ENCODE measurements around the gene NUP155. TPM values are rescaled to one million over a fixed set of nuclear protein-coding genes. Genes with fewer than 3 reads are reported as not detected.
"Not testable (repeated sequence)": the region's sequence is repeated elsewhere in the genome, so short reads cannot be mapped to it uniquely, and the experiment has no call there.

Gene NUP155
- total RNA-seq, 1 donor from 2014 or later = 35.2 TPM

- no peak for DNase-seq (ENCODE audit: low read depth)
Measured at GRCh38 chr5:37283214-37283820, 87.6 kb downstream of the NUP155 start.

- no peak for DNase-seq (ENCODE audit: low read depth)
Measured at GRCh38 chr5:37275511-37275910, 95.4 kb downstream of the NUP155 start.

GRCh38 chr5:37272511-37272910 is 98.4 kb downstream of the NUP155 start:
- peak; percentile 85 for DNase-seq (ENCODE audit: low read depth)

- not testable (repeated sequence) for DNase-seq (ENCODE audit: low read depth)
Measured at GRCh38 chr5:37268100-37268499, 102.8 kb downstream of the NUP155 start.

- DNase-seq (ENCODE audit: low read depth) = no peak
Measured at GRCh38 chr5:37255774-37256358, 115.0 kb downstream of the NUP155 start.

GRCh38 chr5:37254581-37254980 is 116.3 kb downstream of the NUP155 start:
- DNase-seq (ENCODE audit: low read depth) = no peak

GRCh38 chr5:37251665-37252064 is 119.2 kb downstream of the NUP155 start:
- peak; percentile 5 for DNase-seq (ENCODE audit: low read depth)

GRCh38 chr5:37249815-37250164 is 121.1 kb downstream of the NUP155 start:
- peak; percentile 11 for DNase-seq (ENCODE audit: low read depth)

- peak; percentile 26 for DNase-seq (ENCODE audit: low read depth)
Measured at GRCh38 chr5:37248970-37249814, 121.7 kb downstream of the NUP155 start, which contains the start of gene CPLANE1. Gene CPLANE1 (minus strand): TSS chr5:37249376. CDS start chr5:37247698, 1,678 bp downstream.

GRCh38 chr5:37248421-37248969 is 122.4 kb downstream of the NUP155 start:
- peak; percentile 4 for DNase-seq (ENCODE audit: low read depth)

- no peak for DNase-seq (ENCODE audit: low read depth)
Measured at GRCh38 chr5:37247496-37247895, 123.4 kb downstream of the NUP155 start.

- no peak for DNase-seq (ENCODE audit: low read depth)
Measured at GRCh38 chr5:37247036-37247435, 123.9 kb downstream of the NUP155 start.

Other genes with a start within 250 kb of the NUP155 start
- 13.5 and 31.6 TPM in 2 replicates for gene CPLANE1, start 121.7 kb downstream of the NUP155 start, total RNA-seq
- gene WDR70, start 8.2 kb upstream of the NUP155 start, total RNA-seq = 32.3 and 56.5 TPM in 2 replicates